ENCODE measurements around the gene ZNF148.

The ZNF148 gene

DNA sequence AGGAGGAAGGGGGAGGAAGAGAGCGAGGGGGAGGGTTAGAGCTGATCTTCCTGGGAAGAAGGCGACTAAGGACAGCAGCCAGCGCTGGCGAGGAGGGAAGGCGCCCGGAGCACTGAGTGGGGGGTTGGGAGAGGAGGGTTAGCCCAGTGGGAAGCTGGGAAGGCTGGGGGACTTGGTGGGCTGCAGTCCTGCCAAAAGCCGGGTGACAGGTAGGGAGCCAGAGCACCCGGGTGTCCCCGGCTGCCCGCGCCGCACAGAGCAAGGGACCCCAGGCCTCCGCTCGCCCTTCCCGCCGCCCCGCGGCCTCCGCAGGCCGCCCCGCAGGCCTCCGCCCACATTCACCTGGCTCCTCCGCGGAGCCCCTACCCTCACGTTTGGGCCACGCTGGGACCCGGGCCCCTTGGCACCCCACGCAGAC lies 163.0 kb downstream of the ZNF148 start:
- Histone ChIP-seq H3K36me3 (ENCODE audit: insufficient read depth) (no peaks in the 10 kb centered on the region), H4K20me1 (ENCODE audit: insufficient read depth) (no peaks in the 10 kb centered on the region), H3K9ac (no peak overlapping the region; the same call in 1 of the 2 replicates), H3K4me1 (ENCODE audit: low read depth, poor library complexity, severe bottlenecking) (no peaks in the 10 kb centered on the region), H3K27me3 (ENCODE audit: insufficient read depth, low read depth) (no peaks in the 10 kb centered on the region), H3K79me2 (ENCODE audit: insufficient read depth, low read depth) (no peaks in the 10 kb centered on the region), H3K27ac (no peak overlapping the region), H3K4me3 (IDR thresholded peaks at IDR 0.05; ENCODE audit: insufficient read depth, low read depth, low read length) (no peak overlapping the region), H2AFZ (ENCODE audit: low read depth) (no peak overlapping the region), H3K4me2 (no peak overlapping the region)
- TF ChIP-seq, protein P1, sequence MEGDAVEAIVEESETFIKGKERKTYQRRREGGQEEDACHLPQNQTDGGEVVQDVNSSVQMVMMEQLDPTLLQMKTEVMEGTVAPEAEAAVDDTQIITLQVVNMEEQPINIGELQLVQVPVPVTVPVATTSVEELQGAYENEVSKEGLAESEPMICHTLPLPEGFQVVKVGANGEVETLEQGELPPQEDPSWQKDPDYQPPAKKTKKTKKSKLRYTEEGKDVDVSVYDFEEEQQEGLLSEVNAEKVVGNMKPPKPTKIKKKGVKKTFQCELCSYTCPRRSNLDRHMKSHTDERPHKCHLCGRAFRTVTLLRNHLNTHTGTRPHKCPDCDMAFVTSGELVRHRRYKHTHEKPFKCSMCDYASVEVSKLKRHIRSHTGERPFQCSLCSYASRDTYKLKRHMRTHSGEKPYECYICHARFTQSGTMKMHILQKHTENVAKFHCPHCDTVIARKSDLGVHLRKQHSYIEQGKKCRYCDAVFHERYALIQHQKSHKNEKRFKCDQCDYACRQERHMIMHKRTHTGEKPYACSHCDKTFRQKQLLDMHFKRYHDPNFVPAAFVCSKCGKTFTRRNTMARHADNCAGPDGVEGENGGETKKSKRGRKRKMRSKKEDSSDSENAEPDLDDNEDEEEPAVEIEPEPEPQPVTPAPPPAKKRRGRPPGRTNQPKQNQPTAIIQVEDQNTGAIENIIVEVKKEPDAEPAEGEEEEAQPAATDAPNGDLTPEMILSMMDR (conservative IDR thresholded peaks at IDR 0.05; ENCODE audit: low read depth, low read length), result no peak

DNA sequence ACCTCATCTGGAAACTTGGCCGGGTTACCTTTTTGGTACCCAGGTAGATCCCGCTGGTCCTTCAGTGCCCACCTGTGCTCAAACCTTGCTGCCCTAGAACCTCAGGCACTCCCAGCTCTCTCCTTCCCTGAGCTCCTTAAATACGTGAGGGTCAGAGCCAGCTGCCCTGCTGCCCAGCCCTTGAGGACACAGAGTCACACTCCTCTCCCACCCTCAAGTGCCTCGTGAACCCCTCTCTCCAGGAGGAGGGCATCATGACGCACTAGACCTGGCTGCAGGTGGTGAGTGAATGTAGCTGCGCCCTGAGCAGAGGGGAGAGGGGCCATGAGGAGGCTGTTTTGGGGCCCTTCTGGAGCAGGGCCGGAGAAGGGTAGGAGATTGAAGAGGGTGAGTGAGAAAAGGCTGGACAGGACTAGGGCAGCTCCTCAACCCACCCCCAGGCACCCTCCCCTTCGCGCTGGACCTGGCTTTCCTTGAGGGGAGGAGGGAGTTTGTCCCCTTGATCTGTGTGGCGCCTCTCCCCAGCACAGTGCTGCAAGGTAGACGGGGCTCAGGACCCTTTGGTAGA lies 163.5 kb downstream of the ZNF148 start:
- no peak overlapping the region for H3K9ac ChIP-seq
- no peaks in the 10 kb centered on the region for H3K36me3 ChIP-seq (ENCODE audit: insufficient read depth)
- H3K4me1 ChIP-seq (ENCODE audit: low read depth, poor library complexity, severe bottlenecking), result no peaks in the 10 kb centered on the region
- TF ChIP-seq, protein P1 (conservative IDR thresholded peaks at IDR 0.05; ENCODE audit: low read depth, low read length), result no peak
- no peak overlapping the region for H2AFZ ChIP-seq (ENCODE audit: low read depth)
- no peaks in the 10 kb centered on the region for H4K20me1 ChIP-seq (ENCODE audit: insufficient read depth)
- no peak overlapping the region for H3K27ac ChIP-seq
- no peak overlapping the region for H3K4me2 ChIP-seq
- H3K79me2 ChIP-seq (ENCODE audit: insufficient read depth, low read depth), result no peaks in the 10 kb centered on the region
- no peak overlapping the region for H3K4me3 ChIP-seq (IDR thresholded peaks at IDR 0.05; ENCODE audit: insufficient read depth, low read depth, low read length)
- no peaks in the 10 kb centered on the region for H3K27me3 ChIP-seq (ENCODE audit: insufficient read depth, low read depth)

DNA sequence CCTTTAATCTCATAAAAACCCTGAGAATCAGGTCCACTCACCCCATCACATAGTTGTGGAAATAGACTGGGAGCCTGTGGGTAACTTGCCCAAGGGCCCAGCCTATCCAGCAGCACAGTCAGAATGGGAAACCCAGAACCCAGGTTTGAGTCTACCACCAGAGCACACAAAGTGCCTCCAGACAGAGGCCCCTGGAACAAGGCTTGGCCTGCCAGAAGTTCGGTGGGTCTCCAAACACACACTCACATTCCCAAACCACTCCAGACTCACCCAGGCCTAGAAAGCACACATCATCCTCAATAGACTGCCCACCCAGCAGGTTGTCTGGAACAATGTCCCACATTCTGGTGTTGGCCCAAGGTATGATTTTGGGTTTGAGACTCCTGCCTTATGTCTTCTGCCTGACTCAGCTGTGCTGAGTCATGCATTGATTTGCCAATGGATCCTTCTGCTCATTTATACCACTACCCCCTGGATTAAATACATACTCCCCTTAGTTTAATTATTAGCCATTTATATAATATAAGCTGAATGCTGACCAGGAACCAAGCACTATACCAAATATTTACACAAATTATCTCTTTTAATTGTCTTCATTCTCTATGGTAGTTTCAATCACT lies 167.1 kb downstream of the ZNF148 start:
- H3K27me3 ChIP-seq (ENCODE audit: insufficient read depth, low read depth), result no peaks in the 10 kb centered on the region
- H3K27ac ChIP-seq, result no peak overlapping the region
- H3K4me1 ChIP-seq (ENCODE audit: low read depth, poor library complexity, severe bottlenecking), result no peaks in the 10 kb centered on the region
- TF ChIP-seq, protein P1 (conservative IDR thresholded peaks at IDR 0.05; ENCODE audit: low read depth, low read length), result no peak
- H3K4me3 ChIP-seq (IDR thresholded peaks at IDR 0.05; ENCODE audit: insufficient read depth, low read depth, low read length), result no peak overlapping the region
- no peaks in the 10 kb centered on the region for H3K79me2 ChIP-seq (ENCODE audit: insufficient read depth, low read depth)
- H2AFZ ChIP-seq (ENCODE audit: low read depth), result no peak overlapping the region
- no peak overlapping the region for H3K4me2 ChIP-seq
- no peaks in the 10 kb centered on the region for H3K36me3 ChIP-seq (ENCODE audit: insufficient read depth)
- H3K9ac ChIP-seq, result no peak overlapping the region
- H4K20me1 ChIP-seq (ENCODE audit: insufficient read depth), result no peaks in the 10 kb centered on the region

DNA sequence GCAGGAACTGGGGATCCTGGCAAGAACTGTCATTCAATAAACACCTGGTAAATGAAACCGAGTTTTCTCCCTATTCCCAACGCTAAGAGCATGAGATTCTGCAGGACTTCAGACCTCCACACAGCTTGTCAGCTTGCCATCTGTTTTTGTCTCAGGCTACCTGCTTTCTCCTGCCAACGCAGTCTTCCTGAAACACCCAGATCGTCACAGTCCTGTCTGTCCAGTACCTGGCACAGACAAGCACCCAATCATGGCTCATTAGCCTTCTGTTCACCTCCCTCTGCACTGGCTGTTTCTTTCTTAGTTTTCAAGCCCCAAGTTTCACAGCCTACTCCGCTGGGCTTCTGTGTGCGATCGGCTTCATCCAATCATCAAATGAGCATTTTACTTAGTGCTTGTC lies 167.6 kb downstream of the ZNF148 start:
- no peaks in the 10 kb centered on the region for H4K20me1 ChIP-seq (ENCODE audit: insufficient read depth)
- no peak overlapping the region for H3K27ac ChIP-seq
- no peak overlapping the region for H3K4me2 ChIP-seq
- H3K9ac ChIP-seq, result no peak overlapping the region
- H2AFZ ChIP-seq (ENCODE audit: low read depth), result no peak overlapping the region
- TF ChIP-seq, protein P1 (conservative IDR thresholded peaks at IDR 0.05; ENCODE audit: low read depth, low read length), result no peak
- H3K36me3 ChIP-seq (ENCODE audit: insufficient read depth), result no peaks in the 10 kb centered on the region
- H3K4me1 ChIP-seq (ENCODE audit: low read depth, poor library complexity, severe bottlenecking), result no peaks in the 10 kb centered on the region
- no peak overlapping the region for H3K4me3 ChIP-seq (IDR thresholded peaks at IDR 0.05; ENCODE audit: insufficient read depth, low read depth, low read length)
- no peaks in the 10 kb centered on the region for H3K79me2 ChIP-seq (ENCODE audit: insufficient read depth, low read depth)
- H3K27me3 ChIP-seq (ENCODE audit: insufficient read depth, low read depth), result no peaks in the 10 kb centered on the region

Data from KMS-11 (cell line).